Left lung (tissue), 10 donors: Measurements from ENCODE around the gene CYP27C1. TPM values are rescaled to one million over a fixed set of nuclear protein-coding genes. Genes with fewer than 3 reads are reported as not detected.

Source experiments
- ATAC-seq: fragments of 200-7000 bp; cut with Tn5 transposase; one replicate; pipeline ENCODE4 v1.9.1; 2020; ENCODE audit warnings: moderate library complexity
- DNase-seq, 4 donors: peaks; one replicate each; pipeline ENCODE4 v3.0.0-alpha.2; 2013 to 2020
- H3K27ac ChIP-seq, 2 donors: fragments of 200-600 bp; sonication (generic) in 1 of 2; one replicate each; pipeline versions ENCODE4 v1.5.0 to v1.8.0; 2020 to 2021
- H3K27me3 ChIP-seq, 2 donors: fragments of 200-600 bp; sonication (generic) in 1 of 2; one replicate each; pipeline versions ENCODE4 v1.5.0 to v1.8.0; 2020 to 2021
- H3K36me3 ChIP-seq, 2 donors: fragments of 200-600 bp; sonication (generic) in 1 of 2; one replicate each; pipeline versions ENCODE4 v1.5.0 to v1.8.0; 2020 to 2021
- H3K4me1 ChIP-seq, 2 donors: fragments of 200-600 bp; one replicate each; pipeline ENCODE4 v1.8.0; 2021
- H3K4me3 ChIP-seq, 2 donors: fragments of 200-600 bp; sonication (generic) in 1 of 2; one replicate each; pipeline versions ENCODE4 v1.5.0 to v1.8.0; 2020 to 2021; ENCODE audit warnings: mild to moderate bottlenecking in 1 of 2
- H3K9me3 ChIP-seq, 2 donors: fragments of 200-600 bp; sonication (generic) in 1 of 2; one replicate each; pipeline versions ENCODE4 v1.5.0 to v1.8.0; 2020 to 2021
- CTCF ChIP-seq, 2 donors: fragments of 200-600 bp; sonication (generic) in 1 of 2; IDR thresholded peaks; one replicate each; pipeline versions ENCODE4 v1.5.0 to v1.8.0; 2021; ENCODE audit warnings: antibody characterized with exemption in 2 of 2
- intact Hi-C, 2 donors: fragments of 100-400 bp; cut with DNase I; formaldehyde crosslinking; loops; one replicate each; pipeline versions ENCODE4 v1.11.2 to v1.14.2; 2022
- polyA plus RNA-seq, 6 donors: library from polyadenylated mRNA; unstranded; fragments of 120-200 nt; gene quantifications; one replicate each; pipeline ENCODE4 v1.2.1, GENCODE V29; 2013; ENCODE audit not compliant: insufficient read length in 6 of 6
- total RNA-seq, 2 donors: library from RNA; stranded (reverse); fragmentation: NEBNext Ultra II Directional; extraction: Animal tissue kit (Norgen Biotek cat#: 25700); gene quantifications; one replicate each; pipeline ENCODE4 v1.2.1, GENCODE V29; 2021
- donor health status: DM: no; HTN: yes; CAD: no.
- donor health status: DM: no; HTN: no; CAD: no.

Gene CYP27C1
- total and polyA plus RNA-seq, 8 donors = 0.10 to 13.2 (median 10.4) TPM

GRCh38 chr2:127197475-127198385 is 22.4 kb downstream of the CYP27C1 start:
- intact Hi-C loops = no loop called here
- peak; percentile 27 to 46 for TF ChIP-seq CTCF (IDR thresholded peaks at IDR 0.05)
- no peaks in the 10 kb centered on the region for H3K27me3 ChIP-seq
- H3K36me3 ChIP-seq = no peaks in the 10 kb centered on the region
- ATAC-seq = peak; percentile 96
- DNase-seq = peak in 2 of 4 donors; percentile 58 to 91
- H3K4me3 ChIP-seq = no peak overlapping the region
- H3K4me1 ChIP-seq = no peaks in the 10 kb centered on the region
- no peaks in the 10 kb centered on the region for H3K9me3 ChIP-seq
- no peak overlapping the region for H3K27ac ChIP-seq

GRCh38 chr2:127196998-127197397 is 23.1 kb downstream of the CYP27C1 start:
- intact Hi-C loops = no loop called here

GRCh38 chr2:127196549-127196948 is 23.6 kb downstream of the CYP27C1 start:
- Histone ChIP-seq H3K27ac (no peak overlapping the region), H3K36me3 (no peaks in the 10 kb centered on the region), H3K9me3 (no peaks in the 10 kb centered on the region), H3K27me3 (peaks cover 0 to 5% of the 10 kb centered on the region in 2 donors), H3K4me3 (no peak overlapping the region), H3K4me1 (no peaks in the 10 kb centered on the region)
- DNase-seq (no peak), ATAC-seq (no peak)
- no peak for TF ChIP-seq CTCF (IDR thresholded peaks at IDR 0.05)
- intact Hi-C loops = no loop called here

More at GRCh38 chr2:127196998-127197397, 23.1 kb downstream of the CYP27C1 start:
- Histone ChIP-seq H3K4me3 (no peak overlapping the region), H3K27me3 (peaks cover 0 to under 1% of the 10 kb centered on the region in 2 donors), H3K27ac (no peak overlapping the region), H3K9me3 (no peaks in the 10 kb centered on the region), H3K36me3 (no peaks in the 10 kb centered on the region), H3K4me1 (no peaks in the 10 kb centered on the region)
- ATAC-seq = no peak
- no peak for DNase-seq
- no peak for TF ChIP-seq CTCF (IDR thresholded peaks at IDR 0.05)

- Histone ChIP-seq H3K4me1 (no peaks in the 10 kb centered on the region), H3K9me3 (no peaks in the 10 kb centered on the region), H3K27ac (no peak overlapping the region), H3K36me3 (no peaks in the 10 kb centered on the region), H3K27me3 (peaks cover 0 to 6% of the 10 kb centered on the region in 2 donors), H3K4me3 (no peak overlapping the region)
- DNase-seq (no peak), ATAC-seq (no peak)
- no peak for TF ChIP-seq CTCF (IDR thresholded peaks at IDR 0.05)
- intact Hi-C loops = no loop called here
These were observed 24.7 kb downstream of the CYP27C1 start for GRCh38 chr2:127195140-127196074.

- ATAC-seq = no peak
These were observed 25.7 kb downstream of the CYP27C1 start for GRCh38 chr2:127194447-127194846.

More at GRCh38 chr2:127194447-127194846, 25.7 kb downstream of the CYP27C1 start:
- intact Hi-C loops = no loop called here
- Histone ChIP-seq H3K27ac (no peak overlapping the region), H3K36me3 (no peaks in the 10 kb centered on the region), H3K27me3 (peaks cover 0 to 6% of the 10 kb centered on the region in 2 donors), H3K4me3 (no peak overlapping the region), H3K9me3 (no peaks in the 10 kb centered on the region), H3K4me1 (no peaks in the 10 kb centered on the region)
- TF ChIP-seq CTCF (IDR thresholded peaks at IDR 0.05) = no peak
- DNase-seq = no peak
